HEK293 (cell line): Measurements from ENCODE around the gene CACNA2D3.
A peak's percentile ranks its signal among the peaks of the same experiment; 100 is the strongest.

ENCODE experiments used
- CTCF ChIA-PET: fragments of 350-600 bp; formaldehyde crosslinking; extraction: SDS; loops from one replicate; lab custom pipeline; 2021; ENCODE audit warnings: antibody characterized with exemption; lab: Yijun Ruan, JAX
- POLR2A ChIA-PET: fragments of 300-600 bp; formaldehyde crosslinking; extraction: SDS; loops from one replicate; lab custom pipeline; 2020; ENCODE audit warnings: antibody characterized with exemption, inconsistent platforms; lab: Yijun Ruan, JAX
- H3K27ac ChIP-seq: fragments of 200-500 bp; sonication (Bioruptor generic); 2 replicates; pipeline ENCODE4 v1.5.1; 2014; ENCODE audit warnings: low read depth, low read length, control low read depth, inconsistent platforms; ENCODE audit errors: extremely low read depth
- H3K36me3 ChIP-seq, 2 experiments: fragments of 200-500 bp in 1 of 2; sonication (Bioruptor generic) in 1 of 2; 1 replicate in 1 of 2; 2 replicates in 1 of 2; pipeline ENCODE4 v1.5.1; 2014 to 2017; ENCODE audit warnings: inconsistent platforms in 2 of 2, low read length in 2 of 2; ENCODE audit not compliant: control insufficient read depth in 2 of 2, insufficient read depth in 1 of 2
- H3K4me1 ChIP-seq: fragments of 200-500 bp; sonication (Bioruptor generic); 2 replicates; pipeline ENCODE4 v1.5.1; 2014; ENCODE audit warnings: mild to moderate bottlenecking, low read length, inconsistent platforms; ENCODE audit not compliant: control insufficient read depth, insufficient read depth
- H3K4me3 ChIP-seq: 2 replicates; pipeline ENCODE4 v1.5.1; 2011; ENCODE audit warnings: low read depth, mild to moderate bottlenecking, control low read depth, low read length, moderate library complexity
- H3K9me3 ChIP-seq: fragments of 200-500 bp; sonication (Bioruptor generic); 2 replicates; pipeline ENCODE4 v1.5.1; 2014; ENCODE audit warnings: low read depth, low read length, inconsistent platforms; ENCODE audit not compliant: control insufficient read depth, insufficient read depth
- BCL11B ChIP-seq: fragments of 450-650 bp; formaldehyde crosslinking; IDR thresholded peaks from 2 replicates; pipeline ENCODE4 v1.5.1; 2016; ENCODE audit warnings: low read depth, missing biosample characterization, missing genetic modification characterization
- KLF9 ChIP-seq: fragments of 450-650 bp; formaldehyde crosslinking; IDR thresholded peaks from 2 replicates; pipeline ENCODE4 v1.5.1; 2016; ENCODE audit warnings: missing biosample characterization, missing genetic modification characterization, low read depth
- MEIS1 ChIP-seq: sonication (generic); formaldehyde crosslinking; IDR thresholded peaks from 2 replicates; pipeline ENCODE4 v1.8.1; 2022; ENCODE audit warnings: missing genetic modification reagents, mild to moderate bottlenecking, borderline replicate concordance
- RBAK ChIP-seq: fragments of 450-650 bp; formaldehyde crosslinking; IDR thresholded peaks from 2 replicates; pipeline ENCODE4 v1.5.1; 2016; ENCODE audit warnings: missing biosample characterization, missing genetic modification characterization
- SALL2 ChIP-seq: fragments of 450-650 bp; formaldehyde crosslinking; IDR thresholded peaks from 2 replicates; pipeline ENCODE4 v1.5.0; 2017; ENCODE audit warnings: missing biosample characterization, mild to moderate bottlenecking, missing genetic modification characterization, borderline replicate concordance
- SCRT2 ChIP-seq: fragments of 450-650 bp; formaldehyde crosslinking; IDR thresholded peaks from 2 replicates; pipeline ENCODE4 v1.5.1; 2016; ENCODE audit warnings: missing biosample characterization, missing genetic modification characterization
- SP7 ChIP-seq: fragments of 450-650 bp; formaldehyde crosslinking; IDR thresholded peaks from 2 replicates; pipeline ENCODE4 v1.5.1; 2016; ENCODE audit warnings: missing biosample characterization, missing genetic modification characterization
- TRIM28 ChIP-seq: IDR thresholded peaks from 2 replicates; pipeline ENCODE4 v1.6.1; 2011; ENCODE audit warnings: low read length, control low read depth, borderline replicate concordance
- TSHZ1 ChIP-seq: fragments of 450-650 bp; formaldehyde crosslinking; IDR thresholded peaks from 2 replicates; pipeline ENCODE4 v1.5.1; 2016; ENCODE audit warnings: missing biosample characterization, missing genetic modification characterization, borderline replicate concordance
- ZBTB20 ChIP-seq: fragments of 450-650 bp; formaldehyde crosslinking; IDR thresholded peaks from 2 replicates; pipeline ENCODE4 v1.5.1; 2016; ENCODE audit warnings: missing biosample characterization, missing genetic modification characterization
- ZBTB49 ChIP-seq: fragments of 450-650 bp; formaldehyde crosslinking; IDR thresholded peaks from 2 replicates; pipeline ENCODE4 v1.5.1; 2016; ENCODE audit warnings: missing biosample characterization, missing genetic modification characterization, low read depth
- ZFHX2 ChIP-seq: fragments of 450-650 bp; formaldehyde crosslinking; conservative IDR thresholded peaks from 2 replicates; pipeline ENCODE4 v1.5.1; 2016; ENCODE audit warnings: missing biosample characterization, missing genetic modification characterization
- ZFP3 ChIP-seq: fragments of 450-650 bp; formaldehyde crosslinking; IDR thresholded peaks from 2 replicates; pipeline ENCODE4 v1.5.1; 2016; ENCODE audit warnings: low read depth, missing biosample characterization, missing genetic modification characterization
- ZNF112 ChIP-seq: fragments of 450-650 bp; formaldehyde crosslinking; IDR thresholded peaks from 2 replicates; pipeline ENCODE4 v1.5.0; 2017; ENCODE audit warnings: missing biosample characterization, missing genetic modification characterization
- ZNF114 ChIP-seq: fragments of 450-650 bp; formaldehyde crosslinking; IDR thresholded peaks from 2 replicates; pipeline ENCODE4 v1.5.0; 2017; ENCODE audit warnings: missing biosample characterization, missing genetic modification characterization
- ZNF214 ChIP-seq: fragments of 450-650 bp; formaldehyde crosslinking; IDR thresholded peaks from 2 replicates; pipeline ENCODE4 v1.5.1; 2017; ENCODE audit warnings: missing biosample characterization, mild to moderate bottlenecking, missing genetic modification characterization, borderline replicate concordance
- ZNF302 ChIP-seq: fragments of 450-650 bp; formaldehyde crosslinking; IDR thresholded peaks from 2 replicates; pipeline ENCODE4 v1.5.1; 2016; ENCODE audit warnings: missing biosample characterization, missing genetic modification characterization, low read depth
- ZNF324 ChIP-seq: fragments of 450-650 bp; formaldehyde crosslinking; IDR thresholded peaks from 2 replicates; pipeline ENCODE4 v1.5.1; 2016; ENCODE audit warnings: missing biosample characterization, missing genetic modification characterization
- ZNF670 ChIP-seq: fragments of 450-650 bp; formaldehyde crosslinking; IDR thresholded peaks from 2 replicates; pipeline ENCODE4 v1.5.1; 2016; ENCODE audit warnings: missing biosample characterization, missing genetic modification characterization, low read depth
- ZNF677 ChIP-seq: fragments of 450-650 bp; IDR thresholded peaks from 2 replicates; pipeline ENCODE4 v1.5.0; 2018; ENCODE audit warnings: missing biosample characterization, mild to moderate bottlenecking, missing genetic modification characterization, moderate library complexity
- ZNF692 ChIP-seq: fragments of 450-650 bp; formaldehyde crosslinking; IDR thresholded peaks from 2 replicates; pipeline ENCODE4 v1.5.1; 2016; ENCODE audit warnings: missing biosample characterization, missing genetic modification characterization
- ZSCAN18 ChIP-seq: fragments of 450-650 bp; formaldehyde crosslinking; IDR thresholded peaks from 2 replicates; pipeline ENCODE4 v1.5.1; 2016; ENCODE audit warnings: missing biosample characterization, missing genetic modification characterization

CACNA2D3 gene

GRCh38 chr3:54372232-54372631 is 249.9 kb downstream of the CACNA2D3 start:
- ChIA-PET POLR2A (no interaction called here), CTCF (interaction anchor here (1.0 to 3.1 kb wide), 2 partner anchors 10 to 433 kb away, joined by 3 to 15 read pairs; no protein-coding TSS in a partner anchor)
- no peaks in the 10 kb centered on the region for H3K36me3 ChIP-seq
- no peaks in the 10 kb centered on the region for H3K4me1 ChIP-seq
- no peak overlapping the region for H3K27ac ChIP-seq
- H3K9me3 ChIP-seq: no peaks in the 10 kb centered on the region
- no peak overlapping the region for H3K4me3 ChIP-seq
- no peak for TF ChIP-seq SP7 (tag by site-specific recombination)
- TF ChIP-seq TSHZ1 (tag by site-specific recombination): no peak
- no peak for TF ChIP-seq KLF9
- no peak for TF ChIP-seq ZNF670 (tag by site-specific recombination)

GRCh38 chr3:54374214-54374852 is 252.0 kb downstream of the CACNA2D3 start:
- TF ChIP-seq ZNF692 (tag by site-specific recombination): no peak
- TF ChIP-seq ZNF112 (tag by site-specific recombination): no peak
- no peak for TF ChIP-seq ZNF214
- no peak for TF ChIP-seq ZFP3
- TF ChIP-seq ZNF324 (tag by site-specific recombination): no peak
- no peak for TF ChIP-seq ZSCAN18
- no peak for TF ChIP-seq ZBTB20 (tag by site-specific recombination)
- TF ChIP-seq SALL2 (tag by site-specific recombination): no peak
- no peak for TF ChIP-seq MEIS1 (CRISPR knock-in tag)
- no peak for TF ChIP-seq RBAK (tag by site-specific recombination)
- H3K36me3 ChIP-seq: no peaks in the 10 kb centered on the region
- ChIA-PET CTCF (interaction anchor here (0.7 to 3.1 kb wide), 4 partner anchors 194 to 435 kb away, joined by 3 to 15 read pairs (median 8); no protein-coding TSS in a partner anchor), POLR2A (no interaction called here)
- no peak overlapping the region for H3K4me3 ChIP-seq
- H3K4me1 ChIP-seq: no peaks in the 10 kb centered on the region
- no peak overlapping the region for H3K27ac ChIP-seq
- H3K9me3 ChIP-seq: no peaks in the 10 kb centered on the region

GRCh38 chr3:54376142-54376807 is 253.9 kb downstream of the CACNA2D3 start:
- H3K27ac ChIP-seq: no peak overlapping the region
- POLR2A ChIA-PET: no interaction called here
- CTCF ChIA-PET: interaction anchor here (0.5 to 0.6 kb wide), 2 partner anchors 23 to 50 kb away, joined by 3 read pairs; no protein-coding TSS in a partner anchor
- H3K9me3 ChIP-seq: no peaks in the 10 kb centered on the region
- TF ChIP-seq ZNF677 (tag by site-specific recombination) (no peak), ZNF302 (tag by site-specific recombination) (no peak), MEIS1 (CRISPR knock-in tag) (no peak), ZBTB49 (tag by site-specific recombination) (no peak), ZFHX2 (0 out of 2 replicates have a peak, but pooled peaks have one; percentile 10), ZNF114 (tag by site-specific recombination) (no peak), BCL11B (tag by site-specific recombination) (no peak), TRIM28 (peak; percentile 48; the same call in 1 of the 2 replicates), SCRT2 (tag by site-specific recombination) (no peak)
- H3K4me1 ChIP-seq: no peaks in the 10 kb centered on the region
- H3K4me3 ChIP-seq: no peak overlapping the region
- no peaks in the 10 kb centered on the region for H3K36me3 ChIP-seq
